H9 (cell line): Measurements from ENCODE around the gene EID2. TPM values are rescaled to one million over a fixed set of nuclear protein-coding genes. Genes with fewer than 3 reads are reported as not detected.

Experiments used
- DNase-seq: peaks from one replicate; pipeline ENCODE4 v3.0.0-alpha.2; 2017
- H2AFZ ChIP-seq: one replicate; pipeline ENCODE4 v1.6.1; 2013; ENCODE audit warnings: mild to moderate bottlenecking, low read length, control low read depth, moderate library complexity
- H2AK5ac ChIP-seq: 2 replicates; pipeline ENCODE4 v1.6.1; 2013; ENCODE audit warnings: low read length, control low read depth, mixed read lengths; ENCODE audit not compliant: insufficient read length
- H2BK120ac ChIP-seq: one replicate; pipeline ENCODE4 v1.6.1; 2013; ENCODE audit warnings: low read depth, mild to moderate bottlenecking, low read length, control low read depth, inconsistent platforms; ENCODE audit not compliant: poor library complexity, severe bottlenecking
- H2BK12ac ChIP-seq: 2 replicates; pipeline ENCODE4 v1.6.1; 2013; ENCODE audit warnings: low read length, control low read depth, mixed read lengths, low read depth; ENCODE audit not compliant: insufficient read length
- H2BK15ac ChIP-seq: 2 replicates; pipeline ENCODE4 v1.6.1; 2013; ENCODE audit warnings: low read depth, low read length, control low read depth
- H2BK20ac ChIP-seq: one replicate; pipeline ENCODE4 v1.6.1; 2013; ENCODE audit warnings: low read depth, mild to moderate bottlenecking, low read length, control low read depth, inconsistent platforms; ENCODE audit not compliant: poor library complexity, severe bottlenecking
- H2BK5ac ChIP-seq: 2 replicates; pipeline ENCODE4 v1.6.1; 2013; ENCODE audit warnings: low read length, control low read depth, mixed read lengths; ENCODE audit not compliant: insufficient read length
- H3K14ac ChIP-seq: 2 replicates; pipeline ENCODE4 v1.6.1; 2013; ENCODE audit warnings: low read length, control low read depth; ENCODE audit not compliant: insufficient read depth
- H3K18ac ChIP-seq: 2 replicates; pipeline ENCODE4 v1.6.1; 2013; ENCODE audit warnings: low read depth, mild to moderate bottlenecking, mixed read lengths, low read length, control low read depth; ENCODE audit not compliant: insufficient read length
- H3K23ac ChIP-seq: 2 replicates; pipeline ENCODE4 v1.6.1; 2013; ENCODE audit warnings: low read length, control low read depth, mixed read lengths, low read depth; ENCODE audit not compliant: insufficient read length
- H3K23me2 ChIP-seq: 2 replicates; pipeline ENCODE4 v1.6.1; 2013; ENCODE audit warnings: low read depth, mild to moderate bottlenecking, mixed read lengths, low read length, control low read depth; ENCODE audit not compliant: insufficient read length, poor library complexity, severe bottlenecking
- H3K27ac ChIP-seq: 2 replicates; pipeline ENCODE4 v1.5.1; 2013; ENCODE audit warnings: low read length, control low read depth, mixed read lengths, low read depth; ENCODE audit not compliant: insufficient read length
- H3K27me3 ChIP-seq: 2 replicates; pipeline ENCODE4 v1.6.1; 2013; ENCODE audit warnings: low read length, control low read depth, inconsistent platforms; ENCODE audit not compliant: insufficient read depth
- H3K4ac ChIP-seq: 2 replicates; pipeline ENCODE4 v1.6.1; 2013; ENCODE audit warnings: low read depth, mild to moderate bottlenecking, control low read depth, inconsistent platforms, low read length, moderate library complexity
- H3K4me1 ChIP-seq: 2 replicates; pipeline ENCODE4 v1.6.1; 2013; ENCODE audit warnings: low read length, control low read depth, inconsistent platforms; ENCODE audit not compliant: insufficient read depth
- H3K4me2 ChIP-seq: 2 replicates; pipeline ENCODE4 v1.6.1; 2013; ENCODE audit warnings: low read length, control low read depth, mixed read lengths; ENCODE audit not compliant: insufficient read length, insufficient read depth
- H3K56ac ChIP-seq: 2 replicates; pipeline ENCODE4 v1.6.1; 2013; ENCODE audit warnings: low read depth, mild to moderate bottlenecking, mixed read lengths, low read length, control low read depth; ENCODE audit not compliant: insufficient read length
- H3K79me1 ChIP-seq: 2 replicates; pipeline ENCODE4 v1.6.1; 2013; ENCODE audit warnings: low read depth, mild to moderate bottlenecking, moderate library complexity, low read length, control low read depth, inconsistent platforms; ENCODE audit not compliant: insufficient read depth, poor library complexity, severe bottlenecking
- H3K79me2 ChIP-seq: 2 replicates; pipeline ENCODE4 v1.6.1; 2013; ENCODE audit warnings: low read length, control low read depth, inconsistent platforms; ENCODE audit not compliant: insufficient read depth
- H3K9ac ChIP-seq: 2 replicates; pipeline ENCODE4 v1.6.1; 2013; ENCODE audit warnings: low read length, control low read depth, mixed read lengths; ENCODE audit not compliant: insufficient read length; ENCODE audit errors: extremely low read depth
- H3K9me3 ChIP-seq: one replicate; pipeline ENCODE4 v1.6.1; 2013; ENCODE audit warnings: low read depth, low read length, inconsistent platforms; ENCODE audit not compliant: control insufficient read depth
- H3T11ph ChIP-seq: one replicate; pipeline ENCODE4 v1.6.1; 2013; ENCODE audit warnings: mild to moderate bottlenecking, low read length, control low read depth, inconsistent platforms
- H4K20me1 ChIP-seq: one replicate; pipeline ENCODE4 v1.6.1; 2013; ENCODE audit not compliant: control insufficient read depth, insufficient read length, insufficient read depth
- H4K5ac ChIP-seq: 2 replicates; pipeline ENCODE4 v1.6.1; 2013; ENCODE audit warnings: low read depth, mild to moderate bottlenecking, mixed read lengths, low read length, control low read depth; ENCODE audit not compliant: insufficient read length
- H4K8ac ChIP-seq: replicated peaks from 2 replicates; pipeline ENCODE4 v1.6.1; 2013; ENCODE audit warnings: low read length, control low read depth, mixed read lengths, low read depth; ENCODE audit not compliant: insufficient read length
- H4K91ac ChIP-seq: 2 replicates; pipeline ENCODE4 v1.6.1; 2013; ENCODE audit warnings: low read depth, mild to moderate bottlenecking, moderate library complexity, mixed read lengths, low read length, control low read depth; ENCODE audit not compliant: insufficient read length
- H3K27ac Mint-ChIP-seq, 3 experiments: 2 replicates in 2 of 3; 3 replicates in 1 of 3; pipeline ENCODE4 v1.8.0; 2020 to 2021; ENCODE audit warnings: mixed read lengths in 3 of 3, mild to moderate bottlenecking in 1 of 3, moderate library complexity in 1 of 3
- H3K27me3 Mint-ChIP-seq: 2 replicates; pipeline ENCODE4 v1.8.0; 2021; ENCODE audit warnings: low read depth, mild to moderate bottlenecking, moderate library complexity, mixed read lengths
- H3K36me3 Mint-ChIP-seq, 3 experiments: 2 replicates in 2 of 3; 3 replicates in 1 of 3; pipeline ENCODE4 v1.8.0; 2020 to 2021; ENCODE audit warnings: low read depth in 3 of 3, mixed read lengths in 3 of 3; ENCODE audit not compliant: insufficient read depth in 1 of 3
- H3K4me1 Mint-ChIP-seq, 2 experiments: 2 replicates each; pipeline ENCODE4 v1.8.0; 2020; ENCODE audit warnings: mixed read lengths in 2 of 2
- H3K4me3 Mint-ChIP-seq, 2 experiments: 2 replicates in 1 of 2; 3 replicates in 1 of 2; pipeline ENCODE4 v1.8.0; 2020 to 2021; ENCODE audit warnings: mild to moderate bottlenecking in 2 of 2, mixed read lengths in 2 of 2, moderate library complexity in 1 of 2
- H3K9me3 Mint-ChIP-seq, 2 experiments: 2 replicates in 1 of 2; 3 replicates in 1 of 2; pipeline ENCODE4 v1.8.0; 2020; ENCODE audit warnings: mild to moderate bottlenecking in 2 of 2, mixed read lengths in 2 of 2, moderate library complexity in 1 of 2
- CTCF ChIP-seq: fragments of 200-600 bp; sonication (generic); conservative IDR thresholded peaks from 3 replicates; pipeline ENCODE4 v1.8.0; 2021; ENCODE audit warnings: antibody characterized with exemption, mild to moderate bottlenecking
- WGBS: extraction: QIAGEN DNeasy Blood & Tissue Kit; methylation state at CpG from one replicate; pipeline ENCODE4 v1.1.7; 2013; ENCODE audit warnings: missing lambda C conversion rate, low lambda C conversion rate, mixed read lengths; ENCODE audit not compliant: insufficient read length; ENCODE audit errors: extremely low coverage; 5-methylcytosine and 5-hydroxymethylcytosine counted together
- total RNA-seq: library from RNA; stranded (reverse); gene quantifications from 2 replicates; pipeline ENCODE4 v1.2.1, GENCODE V29; 2021

Gene EID2
- total RNA-seq, 1 experiment from 2014 or later, result 18.8 TPM

GRCh38 chr19:39557811-39558623, 18.1 kb upstream of the EID2 start:
- Histone ChIP-seq H2BK120ac (no peak overlapping the region), H3K79me1 (no peaks in the 10 kb centered on the region), H2AFZ (no peak overlapping the region), H4K5ac (no peak overlapping the region), H4K20me1 (no peaks in the 10 kb centered on the region), H3K4me1 (no peaks in the 10 kb centered on the region), H3K27me3 (no peaks in the 10 kb centered on the region), H3K56ac (no peak overlapping the region), H4K8ac (no peak overlapping the region), H3K14ac (no peak overlapping the region), H2BK20ac (no peak overlapping the region), H3K4ac (no peak overlapping the region), H3K23me2 (no peaks in the 10 kb centered on the region), H3K9me3 (no peaks in the 10 kb centered on the region), H3K27ac (no peak overlapping the region), H3K4me2 (no peak overlapping the region), H3K23ac (no peak overlapping the region), H2BK15ac (no peak overlapping the region), H4K91ac (no peak overlapping the region), H3K18ac (no peak overlapping the region), H2BK12ac (no peak overlapping the region), H3T11ph (no peak overlapping the region), H3K79me2 (no peaks in the 10 kb centered on the region), H3K9ac (no peak overlapping the region), H2AK5ac (no peak overlapping the region), H2BK5ac (no peak overlapping the region)
- no peaks in the 10 kb centered on the region for H3K36me3 Mint-ChIP-seq
- H3K9me3 Mint-ChIP-seq, result no peaks in the 10 kb centered on the region
- H3K27me3 Mint-ChIP-seq, result peaks cover 6% of the 10 kb centered on the region
- WGBS, result no CpG with 5 or more reads among the region's 5 CpGs
- no peaks in the 10 kb centered on the region for H3K4me1 Mint-ChIP-seq
- no peak for DNase-seq
- no peak overlapping the region for H3K27ac Mint-ChIP-seq
- TF ChIP-seq CTCF, result no peak
- H3K4me3 Mint-ChIP-seq, result no peak overlapping the region
